ENCODE measurements around the gene PDGFRB.

DNA sequence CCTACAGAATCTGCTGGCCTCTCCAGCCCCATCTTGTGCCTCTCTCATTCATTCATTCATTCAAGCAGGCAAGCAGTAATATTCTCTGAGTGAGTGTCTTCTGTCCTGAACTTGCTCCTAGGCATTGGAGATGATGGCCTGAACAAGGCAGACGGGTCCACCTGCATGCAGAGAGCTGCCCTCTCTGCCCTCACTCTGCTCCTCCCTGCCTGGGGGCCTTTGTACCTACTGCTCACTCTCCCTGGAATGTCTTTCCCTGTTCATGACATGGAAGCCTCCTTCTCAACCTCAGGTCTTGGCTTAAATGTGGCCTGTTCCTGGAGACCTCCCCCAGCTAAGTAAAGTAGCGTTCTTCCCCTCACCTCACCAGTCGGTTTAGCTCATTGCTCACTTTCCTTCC is 17.5 kb upstream of the PDGFRB start:
- TF ChIP-seq POLR2A (IDR thresholded peaks at IDR 0.05): no peak
- TF ChIP-seq, protein P1, sequence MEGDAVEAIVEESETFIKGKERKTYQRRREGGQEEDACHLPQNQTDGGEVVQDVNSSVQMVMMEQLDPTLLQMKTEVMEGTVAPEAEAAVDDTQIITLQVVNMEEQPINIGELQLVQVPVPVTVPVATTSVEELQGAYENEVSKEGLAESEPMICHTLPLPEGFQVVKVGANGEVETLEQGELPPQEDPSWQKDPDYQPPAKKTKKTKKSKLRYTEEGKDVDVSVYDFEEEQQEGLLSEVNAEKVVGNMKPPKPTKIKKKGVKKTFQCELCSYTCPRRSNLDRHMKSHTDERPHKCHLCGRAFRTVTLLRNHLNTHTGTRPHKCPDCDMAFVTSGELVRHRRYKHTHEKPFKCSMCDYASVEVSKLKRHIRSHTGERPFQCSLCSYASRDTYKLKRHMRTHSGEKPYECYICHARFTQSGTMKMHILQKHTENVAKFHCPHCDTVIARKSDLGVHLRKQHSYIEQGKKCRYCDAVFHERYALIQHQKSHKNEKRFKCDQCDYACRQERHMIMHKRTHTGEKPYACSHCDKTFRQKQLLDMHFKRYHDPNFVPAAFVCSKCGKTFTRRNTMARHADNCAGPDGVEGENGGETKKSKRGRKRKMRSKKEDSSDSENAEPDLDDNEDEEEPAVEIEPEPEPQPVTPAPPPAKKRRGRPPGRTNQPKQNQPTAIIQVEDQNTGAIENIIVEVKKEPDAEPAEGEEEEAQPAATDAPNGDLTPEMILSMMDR (IDR thresholded peaks at IDR 0.05): no peak

Data from ovary (tissue), 3 donors.